Activated naive CD4-positive, alpha-beta T cell treated with Interleukin-2 at 50 U/mL for 16 hours (primary cell): ENCODE results near the gene FOXI2.

ENCODE experiments used
- DNase-seq: peaks from one replicate; pipeline ENCODE4 v3.0.0-alpha.2; 2020

FOXI2 gene

GRCh38 chr10:127744956-127745355 lies 8.0 kb downstream of the FOXI2 start:
- DNase-seq, result no peak

GRCh38 chr10:127745861-127746260 lies 8.9 kb downstream of the FOXI2 start:
- no peak for DNase-seq

GRCh38 chr10:127755753-127756152 lies 18.8 kb downstream of the FOXI2 start:
- DNase-seq, result no peak

DNA sequence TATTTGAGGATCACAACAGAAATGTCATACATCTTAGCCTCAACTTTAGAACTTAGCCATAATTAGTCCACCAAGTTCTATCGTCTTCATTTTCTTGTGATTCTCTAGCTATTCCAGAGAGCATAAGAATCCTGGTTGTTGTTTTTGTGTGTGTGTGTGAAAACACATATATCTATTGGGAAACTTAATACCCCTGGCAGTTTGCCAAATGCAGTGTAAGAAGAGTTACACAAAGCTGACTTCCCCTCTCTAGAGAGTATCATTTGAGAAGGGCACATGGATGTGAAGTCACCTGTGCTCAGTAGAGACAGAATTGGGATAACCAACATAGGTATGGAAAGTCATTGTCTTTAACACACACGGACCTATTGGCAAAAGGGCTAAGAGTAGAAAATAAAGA lies 19.3 kb downstream of the FOXI2 start:
- DNase-seq, result no peak

GRCh38 chr10:127757033-127757432 lies 20.0 kb downstream of the FOXI2 start:
- DNase-seq, result no peak

DNA sequence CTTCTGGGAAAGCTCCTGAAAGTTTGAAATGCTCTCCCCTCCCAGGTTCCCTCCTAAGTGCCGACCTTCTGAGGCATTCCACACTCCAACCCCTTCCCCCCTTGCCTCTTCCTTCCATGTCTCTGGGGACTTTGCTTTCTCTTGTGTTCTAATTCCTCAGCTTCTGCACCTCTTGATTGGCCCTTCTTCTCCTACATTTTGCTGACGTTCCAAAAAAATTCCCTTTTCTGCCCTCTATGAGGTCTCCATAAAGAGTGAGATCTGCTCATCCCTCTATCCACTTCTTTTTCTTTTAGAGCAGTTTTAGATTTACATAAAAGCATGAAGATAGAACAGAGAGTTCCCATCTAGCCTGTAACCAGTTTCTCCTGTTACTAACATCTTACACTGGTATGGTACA lies 22.3 kb downstream of the FOXI2 start:
- no peak for DNase-seq

GRCh38 chr10:127762925-127763324 lies 25.9 kb downstream of the FOXI2 start:
- DNase-seq, result no peak

DNA sequence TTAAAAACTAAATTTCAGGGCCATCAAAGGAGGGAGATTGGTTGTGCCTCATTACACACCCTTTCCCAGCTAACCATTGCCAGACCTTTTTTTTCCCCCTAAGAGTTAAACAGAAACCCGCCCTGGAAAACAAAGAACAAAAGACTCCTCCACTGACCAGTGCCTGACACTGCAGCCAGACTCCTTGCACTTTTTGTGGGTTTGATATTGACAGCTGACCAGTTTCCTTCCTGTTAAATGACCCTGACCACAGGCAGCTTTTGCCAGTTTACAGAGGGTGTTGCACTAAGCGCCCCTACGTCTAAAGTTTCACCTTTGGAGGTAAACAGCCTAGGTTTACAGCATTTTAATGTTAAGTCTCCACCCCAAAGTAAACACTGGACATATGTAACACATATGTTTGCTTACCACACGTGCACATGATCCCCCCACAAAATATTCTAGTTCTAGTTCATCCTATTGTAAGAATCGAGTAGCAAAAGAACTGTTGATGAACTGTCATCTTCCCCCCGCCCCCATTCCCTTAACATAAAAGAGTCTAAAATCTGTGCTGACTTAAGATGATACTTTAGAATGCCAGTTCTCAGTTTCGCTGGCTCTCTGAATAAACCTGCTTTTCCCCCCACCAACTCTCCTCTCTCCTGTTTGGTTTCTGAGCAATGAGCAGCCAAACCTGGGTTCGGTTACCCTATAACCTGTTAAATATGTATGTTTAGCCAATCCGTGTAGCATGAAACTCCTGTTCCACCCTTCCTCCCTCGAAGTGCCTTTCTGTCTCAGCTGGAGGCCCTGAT lies 38.0 kb downstream of the FOXI2 start:
- no peak for DNase-seq

- no peak for DNase-seq
These were observed 39.8 kb downstream of the FOXI2 start for GRCh38 chr10:127776816-127777215.

GRCh38 chr10:127781412-127781811 lies 44.4 kb downstream of the FOXI2 start:
- no peak for DNase-seq

DNA sequence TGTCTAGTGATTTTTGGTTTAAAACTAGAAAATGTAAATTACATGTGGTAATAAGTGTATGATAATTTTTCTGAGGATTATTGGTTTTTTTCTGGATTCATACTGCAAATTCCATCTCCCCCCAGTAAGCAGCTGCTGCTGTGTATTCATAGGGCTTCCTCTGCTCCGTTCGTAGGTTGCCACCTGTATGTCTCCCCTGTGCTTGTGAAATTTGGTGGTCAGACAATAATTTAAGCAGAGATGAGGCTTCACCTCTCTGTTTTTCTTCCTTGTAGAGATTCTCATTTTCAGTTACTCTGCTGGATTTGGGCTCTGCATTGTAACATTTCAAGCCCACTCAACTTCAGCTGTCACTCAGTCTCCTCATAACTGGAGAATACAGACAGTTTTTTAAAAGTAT lies 50.9 kb downstream of the FOXI2 start:
- no peak for DNase-seq

- DNase-seq, result no peak
These were observed 53.2 kb downstream of the FOXI2 start for GRCh38 chr10:127790066-127790624.
